HUES48 (cell line): ENCODE results near the gene HIVEP1.

Source experiments
- H3K27ac ChIP-seq: one replicate; pipeline ENCODE4 v1.7.0; 2013; ENCODE audit warnings: low read depth, low read length, inconsistent platforms
- H3K27me3 ChIP-seq: 2 replicates; pipeline ENCODE4 v1.6.1; 2013; ENCODE audit warnings: mild to moderate bottlenecking, low read length; ENCODE audit not compliant: control insufficient read depth, insufficient read depth
- H3K36me3 ChIP-seq: 2 replicates; pipeline ENCODE4 v1.6.1; 2013; ENCODE audit warnings: low read length; ENCODE audit not compliant: control insufficient read depth, insufficient read depth
- H3K4me1 ChIP-seq: 2 replicates; pipeline ENCODE4 v1.6.1; 2013; ENCODE audit warnings: mild to moderate bottlenecking, low read length; ENCODE audit not compliant: control insufficient read depth, insufficient read depth
- H3K4me3 ChIP-seq: 2 replicates; pipeline ENCODE4 v1.5.1; 2013; ENCODE audit warnings: mild to moderate bottlenecking, low read depth, low read length
- H3K9ac ChIP-seq: 2 replicates; pipeline ENCODE4 v1.6.1; 2013; ENCODE audit warnings: mild to moderate bottlenecking, low read depth, low read length, moderate library complexity
- H3K9me3 ChIP-seq: 2 replicates; pipeline ENCODE4 v1.6.1; 2013; ENCODE audit warnings: low read length; ENCODE audit not compliant: control insufficient read depth, insufficient read depth

Gene HIVEP1

DNA sequence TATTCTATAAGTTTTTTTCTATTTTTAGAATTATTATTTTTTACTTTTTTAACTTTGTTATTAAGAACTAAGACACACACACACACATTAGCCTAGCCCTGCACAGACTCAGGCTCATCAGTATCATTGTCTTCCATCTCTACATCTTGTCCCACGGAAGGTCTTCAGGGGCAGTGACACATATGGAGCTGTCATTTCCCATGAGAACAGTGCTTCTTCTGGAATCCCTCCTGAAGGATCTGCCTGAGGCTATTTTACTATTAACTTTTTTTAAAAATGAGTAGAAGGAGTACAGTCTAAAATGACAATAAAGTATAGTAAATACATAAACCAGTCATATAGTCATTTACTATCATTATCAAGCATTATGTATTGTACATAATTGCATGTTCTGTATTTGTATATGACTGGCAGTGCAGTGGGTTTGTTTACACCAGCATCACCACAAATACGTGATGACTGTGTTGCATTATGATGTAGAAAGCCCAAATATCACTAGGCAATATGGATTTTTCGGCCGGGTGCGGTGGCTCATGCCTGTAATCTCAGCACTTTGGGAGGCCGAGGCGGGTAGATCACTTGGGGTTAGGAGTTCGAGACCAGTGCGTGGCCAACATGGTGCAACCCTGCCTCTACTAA, 57.9 kb downstream of the HIVEP1 start:
- Histone ChIP-seq H3K4me1 (peaks cover 13% of the 10 kb centered on the region), H3K36me3 (no peaks in the 10 kb centered on the region), H3K27ac (no peak overlapping the region), H3K4me3 (no peak overlapping the region), H3K9me3 (no peaks in the 10 kb centered on the region), H3K27me3 (no peaks in the 10 kb centered on the region), H3K9ac (no peak overlapping the region)

DNA sequence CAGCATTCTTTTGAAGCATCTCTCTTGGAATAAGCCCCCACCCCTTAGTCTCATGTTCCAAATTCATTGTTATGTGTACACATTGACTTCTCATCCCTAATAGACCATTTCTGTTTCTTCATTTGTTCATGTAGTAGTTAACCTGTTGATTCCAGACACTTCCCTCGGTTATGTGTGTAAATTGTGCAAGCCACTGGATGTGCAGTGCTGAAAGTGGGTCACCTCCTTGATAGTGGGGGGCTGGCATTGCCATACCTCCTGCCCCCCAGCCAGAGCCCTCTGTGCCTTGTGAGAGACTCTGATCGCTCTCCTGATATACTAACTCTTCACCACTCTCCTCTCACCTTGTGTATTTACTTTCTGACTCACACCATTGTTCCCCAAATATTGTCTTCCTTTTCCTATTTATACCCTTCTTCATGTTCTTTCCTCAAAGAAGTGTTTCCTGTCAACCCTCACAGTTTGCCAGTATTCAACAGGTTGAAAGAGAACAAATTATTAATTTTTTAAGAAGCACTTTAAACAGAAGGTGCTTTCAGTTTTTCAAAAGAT, 59.0 kb downstream of the HIVEP1 start:
- Histone ChIP-seq H3K4me3 (no peak overlapping the region), H3K9ac (no peak overlapping the region), H3K36me3 (no peaks in the 10 kb centered on the region), H3K27ac (peak overlapping the region; percentile 47), H3K4me1 (0 out of 2 replicates have a peak, but pooled peaks cover 5% of the 10 kb centered on the region), H3K9me3 (no peaks in the 10 kb centered on the region), H3K27me3 (no peaks in the 10 kb centered on the region)

DNA sequence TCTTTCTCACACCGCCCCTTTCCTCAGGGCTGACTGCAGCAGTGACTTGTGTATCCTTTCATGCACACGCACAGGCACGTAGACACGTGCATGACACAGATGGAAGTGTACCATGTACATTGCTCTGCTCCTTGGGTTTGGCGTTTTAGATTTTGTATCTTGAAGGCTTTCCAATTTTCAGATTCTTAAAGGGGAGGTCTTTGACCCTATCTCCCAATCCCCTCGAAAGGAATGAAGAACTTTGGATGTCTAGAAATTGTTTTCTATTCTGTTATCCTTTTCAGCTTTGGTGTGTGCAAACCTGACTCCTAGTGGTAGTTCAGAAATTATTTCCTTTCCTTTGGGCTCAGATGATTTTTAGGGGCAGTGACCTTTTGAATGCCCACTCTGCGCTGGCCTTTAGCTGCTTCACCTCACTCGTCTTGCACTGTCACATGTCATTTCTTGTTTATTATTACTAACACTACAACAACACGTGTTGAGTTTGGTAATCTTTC, 63.0 kb downstream of the HIVEP1 start:
- H3K4me3 ChIP-seq = no peak overlapping the region
- no peak overlapping the region for H3K27ac ChIP-seq
- H3K9ac ChIP-seq = no peak overlapping the region
- H3K9me3 ChIP-seq = no peaks in the 10 kb centered on the region
- 0 out of 2 replicates have a peak, but pooled peaks cover 5% of the 10 kb centered on the region for H3K4me1 ChIP-seq
- peaks cover 3% of the 10 kb centered on the region; the same call in 1 of the 2 replicates for H3K36me3 ChIP-seq
- H3K27me3 ChIP-seq = no peaks in the 10 kb centered on the region

DNA sequence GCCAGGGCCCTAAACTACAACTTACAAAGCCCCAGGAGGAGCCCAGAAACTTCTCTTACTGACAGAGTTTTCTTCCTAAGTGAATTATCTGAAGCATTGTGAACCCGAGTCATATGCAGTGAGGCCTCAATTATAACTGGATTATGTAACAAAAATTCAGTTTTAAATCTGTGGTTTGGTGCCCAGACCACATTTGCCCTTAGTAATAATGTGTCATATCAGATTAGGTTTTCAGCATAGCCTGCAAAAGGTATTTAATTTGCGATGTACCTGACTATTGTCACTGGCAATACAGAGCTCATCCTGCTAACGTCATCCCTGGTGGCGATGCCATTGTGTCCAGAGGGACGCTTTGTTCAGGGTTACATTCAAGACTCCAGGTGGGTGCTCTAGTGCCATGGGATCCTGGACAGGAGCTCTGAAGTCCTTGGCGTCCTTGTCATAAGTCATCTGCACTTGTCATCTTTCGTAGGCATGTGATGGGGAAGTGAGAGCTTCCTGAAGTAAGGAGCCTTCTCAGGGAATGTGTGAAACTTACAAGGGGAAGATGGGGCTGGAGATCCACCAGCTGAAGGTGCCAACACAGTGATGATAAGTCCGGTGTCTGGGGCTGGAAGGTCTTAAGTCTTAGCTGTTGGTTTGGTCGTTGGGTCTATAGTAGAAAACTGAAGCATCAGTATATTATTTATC, 65.1 kb downstream of the HIVEP1 start:
- Histone ChIP-seq H3K27me3 (no peaks in the 10 kb centered on the region), H3K4me3 (no peak overlapping the region), H3K27ac (no peak overlapping the region), H3K9ac (no peak overlapping the region), H3K4me1 (peaks cover 4% of the 10 kb centered on the region; the same call in 1 of the 2 replicates), H3K9me3 (no peaks in the 10 kb centered on the region), H3K36me3 (peaks cover 3% of the 10 kb centered on the region; the same call in 1 of the 2 replicates)

DNA sequence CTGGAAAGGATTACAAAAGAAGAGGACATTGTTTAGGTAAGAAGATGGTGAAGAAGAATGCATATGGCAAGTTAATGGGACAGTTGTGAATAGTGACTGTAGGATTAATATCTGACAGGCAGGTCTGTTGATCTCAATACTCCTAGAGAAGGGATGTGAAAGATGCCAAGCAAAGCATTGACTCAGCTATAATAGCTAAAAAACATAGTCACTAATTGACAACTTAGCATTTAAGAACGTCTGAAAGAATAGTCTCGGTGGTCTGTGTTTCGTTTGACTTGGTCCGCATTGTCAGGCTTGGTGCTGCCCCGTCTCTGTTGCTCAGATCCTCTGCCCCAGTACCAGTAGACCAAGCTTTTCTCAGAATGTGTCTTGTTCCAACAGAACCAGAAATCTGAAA, 65.9 kb downstream of the HIVEP1 start:
- no peak overlapping the region for H3K27ac ChIP-seq
- H3K27me3 ChIP-seq = no peaks in the 10 kb centered on the region
- no peak overlapping the region for H3K4me3 ChIP-seq
- H3K36me3 ChIP-seq = peaks cover 3% of the 10 kb centered on the region; the same call in 1 of the 2 replicates
- no peaks in the 10 kb centered on the region for H3K9me3 ChIP-seq
- H3K4me1 ChIP-seq = peaks cover 4% of the 10 kb centered on the region; the same call in 1 of the 2 replicates
- no peak overlapping the region for H3K9ac ChIP-seq

DNA sequence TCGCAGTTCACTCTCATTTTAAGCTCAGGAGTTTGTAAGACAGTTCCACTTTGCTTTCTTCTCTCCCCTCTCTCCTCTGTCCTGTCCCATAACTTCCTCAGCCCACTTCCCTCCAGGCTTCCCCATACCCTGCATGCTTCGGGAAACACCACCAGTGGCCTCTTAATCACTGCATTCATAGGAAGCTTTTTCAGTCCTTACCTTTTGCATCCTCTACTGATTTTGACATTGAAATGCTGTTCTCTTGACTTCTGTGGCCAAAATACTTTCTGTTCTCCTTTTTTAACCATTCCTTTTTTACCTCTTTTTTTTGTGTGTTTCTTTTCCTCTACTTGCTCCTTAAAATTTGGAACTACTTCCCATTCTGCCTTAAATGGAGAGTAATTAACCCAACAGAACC, 69.7 kb downstream of the HIVEP1 start:
- Histone ChIP-seq H3K27ac (no peak overlapping the region), H3K36me3 (peaks cover 3% of the 10 kb centered on the region; the same call in 1 of the 2 replicates), H3K4me3 (no peak overlapping the region), H3K27me3 (no peaks in the 10 kb centered on the region), H3K9ac (no peak overlapping the region), H3K9me3 (no peaks in the 10 kb centered on the region), H3K4me1 (peaks cover 24% of the 10 kb centered on the region; the same call in 1 of the 2 replicates)

DNA sequence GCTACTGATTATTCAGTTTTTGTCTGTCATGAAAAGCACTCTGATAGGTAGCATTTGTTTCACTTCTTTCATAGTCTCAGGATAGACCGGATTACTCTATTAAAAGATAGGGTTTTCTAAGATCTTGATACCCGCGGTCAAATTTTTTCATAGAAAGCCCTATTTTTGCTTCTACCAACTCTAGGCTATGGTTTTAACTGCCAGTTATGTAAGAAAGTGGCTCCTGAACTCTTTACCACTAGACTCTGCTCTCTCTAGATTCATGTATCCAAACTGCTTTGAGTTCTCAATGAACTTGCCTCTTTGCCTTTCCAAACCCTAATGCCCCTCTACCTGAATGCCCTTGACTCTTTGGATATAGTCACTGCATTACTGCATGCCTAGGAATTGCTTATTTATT, 70.3 kb downstream of the HIVEP1 start:
- Histone ChIP-seq H3K27me3 (no peaks in the 10 kb centered on the region), H3K9me3 (no peaks in the 10 kb centered on the region), H3K9ac (no peak overlapping the region), H3K27ac (no peak overlapping the region), H3K4me3 (no peak overlapping the region), H3K36me3 (peaks cover 3% of the 10 kb centered on the region; the same call in 1 of the 2 replicates), H3K4me1 (peaks cover 29% of the 10 kb centered on the region; the same call in 1 of the 2 replicates)

DNA sequence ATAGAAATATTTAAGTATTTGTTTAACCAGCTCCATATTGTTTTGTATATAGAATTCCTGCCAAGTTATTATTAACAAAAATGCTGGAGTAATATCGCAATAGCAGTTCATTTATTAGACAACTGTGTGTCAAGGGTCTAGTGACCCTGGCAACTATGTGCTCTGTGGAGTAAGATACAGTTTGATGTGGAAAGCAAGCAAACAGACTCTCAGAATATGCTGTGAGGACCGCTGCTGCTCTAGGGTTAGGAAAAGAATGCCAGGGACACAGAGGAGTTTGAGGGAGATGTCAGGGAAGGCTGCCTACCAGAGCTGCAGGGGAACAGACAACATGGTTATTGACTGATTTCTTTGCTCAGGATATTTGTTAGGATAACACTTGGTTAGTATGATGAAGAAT, 71.2 kb downstream of the HIVEP1 start:
- no peaks in the 10 kb centered on the region for H3K9me3 ChIP-seq
- no peak overlapping the region for H3K27ac ChIP-seq
- no peaks in the 10 kb centered on the region for H3K27me3 ChIP-seq
- H3K4me1 ChIP-seq = peaks cover 34% of the 10 kb centered on the region
- no peak overlapping the region for H3K4me3 ChIP-seq
- H3K9ac ChIP-seq = no peak overlapping the region
- no peaks in the 10 kb centered on the region for H3K36me3 ChIP-seq

DNA sequence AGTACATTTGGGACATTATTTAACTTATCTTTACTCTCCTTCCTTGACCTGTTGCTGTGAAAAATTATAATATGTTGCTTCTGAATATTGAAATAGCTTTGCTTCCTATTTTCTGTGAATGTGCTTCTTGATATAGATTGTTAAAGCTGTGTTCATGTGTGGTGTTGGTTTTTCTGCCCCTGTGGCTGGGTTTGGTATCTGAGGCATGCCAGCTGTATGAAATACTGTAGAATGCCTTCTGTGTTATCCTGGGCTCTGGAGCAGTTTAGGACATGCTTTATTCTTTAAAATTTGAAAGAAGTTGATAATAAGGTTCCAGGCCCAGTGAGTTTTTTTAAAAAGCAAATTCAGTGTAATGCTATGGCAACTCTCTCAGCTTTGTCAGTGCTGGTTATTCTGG, 71.7 kb downstream of the HIVEP1 start:
- peaks cover 34% of the 10 kb centered on the region for H3K4me1 ChIP-seq
- H3K36me3 ChIP-seq = no peaks in the 10 kb centered on the region

DNA sequence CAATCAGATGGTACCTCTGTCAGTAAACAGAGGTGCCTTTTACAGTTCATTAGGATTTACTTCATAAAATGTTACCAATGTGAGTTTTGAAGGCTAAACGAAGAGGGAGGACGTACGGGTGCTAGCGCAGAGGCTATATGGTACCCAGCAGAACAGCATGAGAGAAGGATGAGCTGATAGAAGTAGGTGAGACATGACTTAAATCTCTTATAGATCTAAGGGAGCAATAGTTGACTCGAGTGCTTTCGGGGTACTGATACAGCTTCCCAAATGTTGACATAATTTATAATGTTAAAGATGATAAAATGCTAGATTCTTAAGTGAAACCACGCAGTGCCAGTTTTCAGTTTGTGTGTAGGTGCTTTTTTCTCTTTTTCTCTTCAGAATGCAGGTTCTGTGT, 72.6 kb downstream of the HIVEP1 start:
- Histone ChIP-seq H3K27me3 (no peaks in the 10 kb centered on the region), H3K27ac (no peak overlapping the region), H3K9ac (no peak overlapping the region), H3K36me3 (peaks cover 7% of the 10 kb centered on the region), H3K4me3 (no peak overlapping the region), H3K9me3 (no peaks in the 10 kb centered on the region), H3K4me1 (peaks cover 34% of the 10 kb centered on the region)

More for the DNA sequence above, 71.7 kb downstream of the HIVEP1 start:
- H3K27ac ChIP-seq = no peak overlapping the region
- no peaks in the 10 kb centered on the region for H3K27me3 ChIP-seq
- no peak overlapping the region for H3K4me3 ChIP-seq
- H3K9ac ChIP-seq = no peak overlapping the region
- H3K9me3 ChIP-seq = no peaks in the 10 kb centered on the region

DNA sequence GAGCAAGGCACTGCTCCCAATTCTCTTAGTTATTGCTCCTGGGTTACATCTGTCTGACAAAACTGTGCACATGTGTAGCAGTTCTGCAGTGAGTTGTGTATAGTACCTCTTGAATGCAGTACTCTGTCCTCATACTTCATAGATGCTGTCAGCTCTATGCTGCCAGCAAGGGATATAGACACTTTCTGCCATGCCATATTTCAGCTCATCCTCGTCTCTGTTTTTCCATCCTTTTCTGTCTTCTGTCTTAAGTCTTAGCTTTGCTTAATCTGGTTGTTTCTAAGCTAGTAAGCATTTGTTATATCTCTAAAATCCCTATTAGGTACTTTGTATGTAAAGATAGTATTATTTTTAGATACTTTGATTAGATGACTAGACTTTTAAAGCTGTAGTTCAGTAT, 76.4 kb downstream of the HIVEP1 start:
- H3K9ac ChIP-seq = no peak overlapping the region
- no peaks in the 10 kb centered on the region for H3K27me3 ChIP-seq
- H3K27ac ChIP-seq = no peak overlapping the region
- peaks cover 7% of the 10 kb centered on the region; the same call in 1 of the 2 replicates for H3K9me3 ChIP-seq
- peaks cover 30% of the 10 kb centered on the region for H3K4me1 ChIP-seq
- no peak overlapping the region for H3K4me3 ChIP-seq
- peaks cover 24% of the 10 kb centered on the region for H3K36me3 ChIP-seq
